MM.1S (cell line): ENCODE data around the gene PYCR2.

Experiments
- CTCF ChIP-seq: fragments of 300-600 bp; sonication (generic); IDR thresholded peaks from 2 replicates; pipeline ENCODE4 v1.5.1; 2016; ENCODE audit warnings: antibody characterized with exemption, low read length, mixed read lengths
- EZH2 ChIP-seq: fragments of 300-600 bp; sonication (generic); optimal IDR thresholded peaks from 2 replicates; pipeline ENCODE3; 2017; ENCODE audit warnings: low read depth, mild to moderate bottlenecking, antibody characterized with exemption, low read length, mixed read lengths
- EZH2phosphoT487 ChIP-seq: fragments of 300-600 bp; sonication (generic); IDR thresholded peaks from 2 replicates; pipeline ENCODE4 v1.6.1; 2018; ENCODE audit warnings: antibody characterized with exemption, low read length

GRCh38 chr1:225880636-225881035 is 43.4 kb downstream of the PYCR2 start:
- TF ChIP-seq CTCF, result no peak
- no peak for TF ChIP-seq EZH2
- TF ChIP-seq EZH2phosphoT487, result no peak
